Activated T-helper 1 cell treated with anti-CD3 and anti-CD28 coated beads, Interleukin-12 subunit alpha, Interleukin-12 subunit beta, Interleukin-2, Interleukin-4 antibody, amounts not matched to agents 30 ng/mL and 10 ng/mL and 1 ng/mL, durations not matched to agents 14 hours and 24 hours and 36 hours (primary cell): ENCODE data around the gene KLHL2. TPM values are rescaled to one million over a fixed set of nuclear protein-coding genes. Genes with fewer than 3 reads are reported as not detected.

Experiments
- total RNA-seq: library from RNA; stranded (reverse); gene quantifications from 2 replicates; pipeline ENCODE4 v1.2.3, GENCODE V29; 2022

KLHL2 gene
- total RNA-seq, 1 donor from 2014 or later, result 40.6 TPM

Other genes with a start within 250 kb of the KLHL2 start
- gene TRIM61, start 229.9 kb upstream of the KLHL2 start, total RNA-seq, result 2.4 and 3.1 TPM in 2 replicates
- not detected in 2 replicates for gene TRIM60, start 175.6 kb upstream of the KLHL2 start, total RNA-seq
- gene TRIM75, start 153.7 kb upstream of the KLHL2 start, total RNA-seq, result not detected in 2 replicates
- gene TMEM192, start 94.7 kb upstream of the KLHL2 start, total RNA-seq, result 8.1 and 10.5 TPM in 2 replicates
- 74.1 and 93.1 TPM in 2 replicates for gene MSMO1, start 120.1 kb downstream of the KLHL2 start, total RNA-seq
- 0.07 TPM in 1 of 2 replicates, not detected in the other for gene CPE, start 171.4 kb downstream of the KLHL2 start, total RNA-seq